OCI-LY3 (cell line): Measurements from ENCODE around the gene SRR.
"Not testable (repeated sequence)": the region's sequence is repeated elsewhere in the genome, so short reads cannot be mapped to it uniquely, and the experiment has no call there.

Experiments
- EZH2phosphoT487 ChIP-seq: fragments of 200-600 bp; shearing (Covaris generic); IDR thresholded peaks from 2 replicates; pipeline ENCODE4 v1.6.1; 2018; ENCODE audit warnings: antibody characterized with exemption, mixed run types, low read depth
- TF ChIP-seq, protein P1 (sequence below): fragments of 200-600, 300-600 bp; sonication (generic); IDR thresholded peaks from 2 replicates; pipeline ENCODE4 v1.5.1; 2014; ENCODE audit warnings: antibody characterized with exemption, low read length, low read depth

DNA sequence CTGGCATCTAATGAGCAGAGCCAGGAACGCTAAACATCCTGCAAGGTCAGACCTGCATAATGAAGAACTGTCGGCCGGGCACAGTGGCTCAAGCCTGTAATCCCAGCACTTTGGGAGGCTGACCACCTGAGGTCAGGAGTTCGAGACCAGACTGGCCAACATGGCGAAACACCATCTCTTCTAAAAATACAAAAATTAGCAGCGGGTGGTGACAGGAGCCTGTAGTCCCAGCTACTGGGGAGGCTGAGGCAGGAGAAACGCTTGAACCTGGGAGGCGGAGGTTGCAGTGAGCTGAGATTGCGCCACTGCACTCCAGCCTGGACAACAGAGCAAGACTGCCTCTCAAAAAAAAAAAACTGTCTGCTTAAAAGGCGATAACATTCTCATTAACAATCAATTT is 38.6 kb upstream of the SRR start:
- TF ChIP-seq, protein P1, sequence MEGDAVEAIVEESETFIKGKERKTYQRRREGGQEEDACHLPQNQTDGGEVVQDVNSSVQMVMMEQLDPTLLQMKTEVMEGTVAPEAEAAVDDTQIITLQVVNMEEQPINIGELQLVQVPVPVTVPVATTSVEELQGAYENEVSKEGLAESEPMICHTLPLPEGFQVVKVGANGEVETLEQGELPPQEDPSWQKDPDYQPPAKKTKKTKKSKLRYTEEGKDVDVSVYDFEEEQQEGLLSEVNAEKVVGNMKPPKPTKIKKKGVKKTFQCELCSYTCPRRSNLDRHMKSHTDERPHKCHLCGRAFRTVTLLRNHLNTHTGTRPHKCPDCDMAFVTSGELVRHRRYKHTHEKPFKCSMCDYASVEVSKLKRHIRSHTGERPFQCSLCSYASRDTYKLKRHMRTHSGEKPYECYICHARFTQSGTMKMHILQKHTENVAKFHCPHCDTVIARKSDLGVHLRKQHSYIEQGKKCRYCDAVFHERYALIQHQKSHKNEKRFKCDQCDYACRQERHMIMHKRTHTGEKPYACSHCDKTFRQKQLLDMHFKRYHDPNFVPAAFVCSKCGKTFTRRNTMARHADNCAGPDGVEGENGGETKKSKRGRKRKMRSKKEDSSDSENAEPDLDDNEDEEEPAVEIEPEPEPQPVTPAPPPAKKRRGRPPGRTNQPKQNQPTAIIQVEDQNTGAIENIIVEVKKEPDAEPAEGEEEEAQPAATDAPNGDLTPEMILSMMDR: not testable (repeated sequence)
- TF ChIP-seq EZH2phosphoT487: not testable (repeated sequence)
